Activated CD4-positive, alpha-beta T cell treated with anti-CD3 and anti-CD28 coated beads for 1 hour (primary cell): ENCODE results near the gene ASAP3.

ENCODE experiments used
- DNase-seq: peaks from one replicate; pipeline ENCODE4 v3.0.0-alpha.2; 2020

The ASAP3 gene

DNA sequence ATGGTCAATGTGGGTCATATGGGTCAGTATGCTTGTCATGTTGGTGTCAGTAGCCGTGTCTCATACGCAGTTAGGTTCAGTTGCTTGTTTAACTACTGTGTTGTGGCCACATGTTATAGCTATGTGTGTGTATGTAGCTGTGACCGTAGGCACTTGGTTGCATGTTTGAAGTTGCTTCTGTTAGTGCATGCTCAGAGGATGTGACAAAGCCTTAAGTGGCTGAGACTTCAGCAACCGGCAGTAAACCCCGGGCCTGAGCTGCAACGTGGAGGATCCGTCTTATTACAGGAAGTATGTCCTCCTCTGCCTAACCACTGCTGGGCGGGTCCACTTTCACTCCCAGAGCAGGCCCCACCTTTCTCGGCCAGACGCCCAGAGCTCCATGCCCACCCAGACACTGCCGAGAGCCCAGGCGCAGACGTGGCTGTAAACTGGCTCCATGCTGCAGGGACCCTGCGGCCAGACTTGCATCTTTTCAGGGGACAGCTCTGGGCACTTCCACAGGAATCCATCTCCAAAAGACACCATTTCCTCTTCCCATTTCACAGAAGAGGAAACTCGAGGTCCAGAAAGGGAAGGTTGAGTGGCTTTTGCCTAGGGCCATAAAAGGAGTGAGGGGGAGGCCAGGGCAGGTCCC lies 61.6 kb downstream of the ASAP3 start:
- peak; percentile 29 for DNase-seq

DNA sequence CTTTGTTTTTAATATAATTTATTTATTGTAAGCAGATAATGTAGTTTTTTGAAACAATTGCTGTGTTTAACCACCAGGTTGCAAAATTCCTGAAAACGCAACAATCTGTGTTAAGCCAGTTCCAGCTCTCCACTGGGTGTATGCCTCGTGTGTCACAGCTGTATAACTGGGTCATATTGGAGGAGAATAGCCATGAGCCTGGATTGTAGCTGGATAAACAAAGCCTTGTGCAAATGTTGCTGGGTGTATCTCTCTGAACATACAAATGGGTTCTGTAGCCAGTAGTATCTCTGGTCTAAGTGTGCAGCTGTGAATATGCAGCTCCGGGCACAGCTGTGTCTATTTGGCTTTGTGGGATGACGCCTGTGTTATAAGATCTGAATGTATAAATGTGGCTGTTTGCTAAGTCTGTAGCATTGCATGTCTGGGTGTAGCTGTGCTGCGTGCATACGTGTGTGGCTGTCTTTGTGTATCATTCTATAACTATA lies 62.2 kb downstream of the ASAP3 start:
- DNase-seq: no peak

DNA sequence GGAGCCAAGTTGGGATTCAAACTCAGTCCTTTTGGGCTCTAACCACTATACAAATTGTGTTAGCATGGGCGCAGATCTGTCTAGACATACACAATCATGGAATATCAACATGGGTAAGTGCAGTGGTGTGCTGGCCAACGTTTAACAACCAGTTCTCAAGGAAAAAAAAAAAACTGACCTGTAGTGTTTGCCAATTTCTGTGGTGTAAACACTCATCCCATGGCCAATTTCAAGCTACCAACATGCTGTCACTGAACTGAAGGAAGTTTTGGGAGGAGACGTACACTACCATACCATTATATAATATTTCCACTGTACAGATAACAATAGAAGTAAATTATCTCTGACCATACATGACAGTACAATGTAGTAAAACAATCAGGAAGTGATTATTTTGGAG lies 62.6 kb downstream of the ASAP3 start:
- DNase-seq: no peak

DNA sequence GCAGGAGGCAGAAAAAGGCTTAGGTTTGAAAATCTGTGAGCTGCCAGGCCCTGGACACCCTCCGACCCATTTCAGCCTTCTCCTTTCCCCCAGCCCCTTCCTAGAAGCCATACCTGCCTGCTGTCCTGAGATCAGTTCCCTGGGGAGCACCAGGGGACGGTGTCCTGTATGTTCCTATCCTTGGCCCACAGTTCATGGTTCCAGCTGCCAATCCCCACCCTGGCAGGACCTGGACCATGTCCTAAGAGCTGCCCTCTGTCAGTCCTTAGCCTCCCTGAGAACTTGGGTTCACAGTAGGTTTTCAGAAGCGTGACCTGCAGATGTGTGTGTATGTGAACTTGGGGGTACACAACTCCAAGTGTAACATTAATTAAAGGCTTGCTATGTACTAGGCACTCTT lies 63.2 kb downstream of the ASAP3 start:
- no peak for DNase-seq

GRCh38 chr1:23419180-23419579 lies 64.8 kb downstream of the ASAP3 start:
- no peak for DNase-seq

DNA sequence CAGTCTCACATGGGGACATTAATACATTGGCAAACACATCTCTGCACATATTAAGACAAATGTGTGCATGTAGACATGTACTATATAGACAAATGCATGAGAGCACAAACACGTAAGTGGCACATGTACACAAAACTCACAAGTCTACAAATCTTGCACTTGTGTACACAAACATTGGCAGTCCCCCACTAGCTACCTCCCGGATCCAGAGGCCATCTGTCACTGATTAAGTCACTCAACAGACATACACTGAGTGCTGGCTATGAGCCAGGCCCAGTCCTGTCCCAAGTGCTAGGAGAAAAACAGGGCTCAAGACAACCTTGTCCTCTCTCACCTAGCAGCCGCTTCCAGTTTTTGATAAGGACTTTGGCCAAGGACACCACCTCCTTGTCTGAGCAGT lies 66.4 kb downstream of the ASAP3 start:
- no peak for DNase-seq

- DNase-seq: no peak
Observed at GRCh38 chr1:23416964-23417363, 67.0 kb downstream of the ASAP3 start.

DNA sequence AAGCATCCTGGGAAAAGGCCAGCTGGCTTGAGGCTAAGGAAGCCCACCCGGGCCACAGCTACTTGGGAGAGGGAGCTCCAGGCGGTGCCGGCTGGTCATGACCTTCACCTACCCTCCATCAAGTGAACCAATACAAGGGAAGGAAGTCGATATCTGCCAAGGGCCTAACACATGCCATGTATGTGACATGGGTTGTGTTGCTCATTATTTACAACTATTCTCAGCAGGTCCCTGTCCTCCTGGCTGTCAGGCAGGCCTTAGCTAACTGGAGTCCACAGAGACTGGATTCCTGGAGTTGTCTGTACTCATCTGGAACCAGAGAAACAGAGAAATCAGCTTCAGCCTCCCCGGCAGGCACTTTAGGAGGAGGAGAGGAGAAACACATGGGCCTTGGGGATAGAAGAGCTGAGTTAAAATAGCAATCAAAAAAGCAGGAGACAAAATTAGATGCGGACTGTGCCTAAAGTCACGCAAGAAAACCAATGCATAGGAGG lies 75.1 kb downstream of the ASAP3 start:
- no peak for DNase-seq

DNA sequence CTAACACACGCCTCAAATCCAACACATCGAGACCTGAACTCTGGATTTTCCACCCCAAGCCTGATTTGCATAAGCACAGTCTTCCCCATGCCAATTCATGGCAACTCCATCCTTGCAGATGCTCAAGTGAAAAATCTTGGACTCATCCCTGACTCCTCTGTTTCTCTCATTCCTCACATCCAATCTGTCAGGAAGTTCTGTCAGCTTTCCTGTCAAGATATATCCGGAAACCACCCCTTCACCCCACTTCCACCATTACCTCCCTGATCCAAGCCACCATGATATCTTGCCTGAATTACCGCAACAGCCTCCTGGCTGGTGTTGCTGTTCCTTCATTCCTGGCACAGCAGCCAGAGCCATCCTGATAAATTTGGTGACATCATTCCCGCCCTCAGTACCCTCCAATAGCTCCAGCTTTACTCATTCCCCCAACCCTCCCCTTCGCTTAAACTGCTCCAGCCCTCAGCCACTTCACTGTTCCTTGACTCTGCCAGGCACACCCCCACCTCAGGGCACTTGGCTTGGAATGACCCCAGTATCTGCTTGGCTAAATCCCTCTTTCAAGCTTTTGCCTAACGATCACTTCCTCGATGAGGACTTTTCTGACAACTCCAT lies 76.9 kb downstream of the ASAP3 start:
- DNase-seq: no peak

DNA sequence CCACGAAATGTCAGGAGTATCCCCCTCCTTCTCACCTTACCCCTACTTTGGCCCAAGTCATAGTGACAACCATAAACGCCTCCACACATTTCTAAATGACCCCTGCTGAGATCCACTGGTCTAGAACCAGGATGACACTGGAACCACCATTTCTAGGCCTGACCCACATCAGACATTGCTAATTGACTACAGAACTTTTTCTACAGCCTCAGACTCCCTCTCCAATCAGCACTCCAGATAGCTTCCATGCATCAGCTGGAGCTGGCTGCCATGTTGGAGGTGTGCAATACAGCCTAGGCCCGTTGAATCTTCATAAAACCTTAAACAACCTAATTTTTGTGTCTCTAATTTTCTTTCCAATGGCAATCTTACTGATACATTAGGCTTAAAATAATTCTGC lies 78.0 kb downstream of the ASAP3 start:
- DNase-seq: no peak

DNA sequence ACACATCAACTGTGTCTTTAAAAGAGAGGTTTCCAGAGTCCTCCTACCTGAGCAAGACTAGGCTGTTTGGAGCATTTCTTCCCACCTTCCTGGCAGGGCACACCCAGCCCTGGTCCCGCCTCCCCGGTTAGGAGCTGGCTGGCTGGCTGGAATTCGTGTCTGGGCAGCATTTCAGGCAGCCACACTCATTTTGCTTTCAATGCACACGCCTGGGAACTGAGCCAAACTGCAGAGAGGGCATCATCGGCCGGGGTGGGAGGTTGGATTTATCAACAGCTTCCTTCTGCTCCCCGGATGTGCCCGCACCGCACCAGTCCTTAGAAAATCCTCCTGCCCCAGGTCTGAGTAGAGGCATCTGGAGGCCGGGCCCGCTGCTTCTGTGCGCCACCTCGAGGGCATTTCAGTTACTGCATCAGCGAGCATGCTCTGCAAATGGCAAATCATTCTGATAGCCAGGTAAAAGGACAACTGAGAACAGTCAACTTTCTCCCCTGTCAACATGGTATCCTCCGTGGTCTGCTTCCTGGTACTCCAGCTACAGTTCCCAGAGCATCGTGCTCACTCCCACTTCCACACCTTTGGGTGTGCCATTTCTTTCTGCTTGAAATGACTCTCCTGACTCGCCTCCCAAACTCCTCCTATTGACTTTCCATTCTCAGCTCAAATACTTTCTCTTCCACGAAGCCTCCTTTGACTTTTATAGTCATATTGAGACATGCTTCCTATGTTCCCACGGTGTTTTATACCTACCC lies 80.1 kb downstream of the ASAP3 start:
- peak; percentile 70 for DNase-seq

- DNase-seq: no peak
Observed at GRCh38 chr1:23403355-23403734, 80.6 kb downstream of the ASAP3 start.

DNA sequence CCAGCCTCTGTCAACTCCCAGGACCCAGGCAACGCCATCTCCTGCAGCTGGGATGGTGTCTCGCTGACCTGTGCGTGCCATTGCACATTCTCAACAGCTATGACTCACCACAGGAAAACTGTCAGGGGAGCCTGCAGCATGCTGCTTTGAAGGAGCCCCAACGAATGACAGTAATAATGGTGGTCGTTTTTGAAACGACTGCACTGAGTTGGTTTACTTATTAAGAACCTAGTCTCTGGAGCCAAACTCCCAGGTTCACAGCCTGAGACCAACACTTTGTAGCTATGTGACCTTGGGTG lies 81.0 kb downstream of the ASAP3 start:
- no peak for DNase-seq

GRCh38 chr1:23402286-23403037 lies 81.5 kb downstream of the ASAP3 start:
- no peak for DNase-seq

GRCh38 chr1:23401313-23401712 lies 82.7 kb downstream of the ASAP3 start:
- DNase-seq: no peak

GRCh38 chr1:23400324-23401114 lies 83.5 kb downstream of the ASAP3 start:
- no peak for DNase-seq

DNA sequence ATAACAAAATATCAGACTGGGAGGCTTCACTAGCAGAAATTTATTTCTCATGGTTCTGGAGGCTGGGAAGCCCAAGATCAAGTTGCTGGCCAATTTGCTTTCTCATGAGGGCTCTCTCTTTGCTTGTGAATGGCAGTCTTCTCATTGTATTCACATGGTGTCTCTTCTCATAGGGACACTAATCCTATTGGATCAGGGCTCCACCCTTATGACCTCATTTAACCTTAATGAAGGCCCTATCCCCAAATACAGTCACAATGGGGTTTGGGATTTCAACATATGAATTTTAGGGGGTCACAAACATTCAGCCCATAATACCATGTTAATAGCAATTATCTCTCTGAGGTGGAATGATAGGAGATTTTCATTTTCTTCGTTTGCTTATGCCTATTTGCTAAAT lies 84.8 kb downstream of the ASAP3 start:
- DNase-seq: no peak

DNA sequence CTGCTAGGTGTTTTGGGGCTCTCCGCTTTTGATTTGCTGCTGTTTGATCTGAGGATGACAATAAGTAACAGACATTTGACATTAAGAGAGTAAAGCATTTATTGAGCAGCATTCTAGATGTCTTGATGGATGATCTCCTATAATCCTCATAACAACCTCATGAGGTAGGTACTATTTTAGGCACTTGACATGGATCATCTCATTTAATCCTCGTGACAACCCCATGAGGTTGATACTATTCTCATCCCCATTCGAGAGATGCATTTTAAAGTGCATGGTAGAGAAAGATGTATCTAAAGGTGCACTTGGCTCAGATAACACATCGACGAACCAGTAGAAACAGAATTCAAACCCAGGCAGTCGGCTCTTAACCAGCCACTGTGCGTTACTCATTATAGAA lies 86.1 kb downstream of the ASAP3 start:
- DNase-seq: no peak

DNA sequence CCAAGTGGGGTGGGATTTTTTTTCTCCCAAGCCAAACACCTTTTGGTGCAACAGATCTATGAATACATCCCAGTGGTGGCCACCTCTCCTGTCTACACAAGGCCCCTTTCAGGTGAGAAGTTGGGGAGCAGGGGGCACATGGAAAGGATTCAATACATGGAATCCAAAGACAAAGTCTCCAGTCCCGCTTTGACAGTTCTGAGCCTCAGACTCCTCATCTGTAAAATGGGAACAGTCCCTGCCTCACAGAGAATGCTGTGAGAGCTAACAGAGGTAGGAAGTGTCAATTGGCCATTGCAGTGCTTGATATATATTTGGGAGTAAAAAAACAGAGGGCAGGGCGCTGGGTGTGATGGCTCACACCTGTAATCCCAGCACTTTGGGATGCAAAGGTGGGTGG lies 87.6 kb downstream of the ASAP3 start:
- no peak for DNase-seq

DNA sequence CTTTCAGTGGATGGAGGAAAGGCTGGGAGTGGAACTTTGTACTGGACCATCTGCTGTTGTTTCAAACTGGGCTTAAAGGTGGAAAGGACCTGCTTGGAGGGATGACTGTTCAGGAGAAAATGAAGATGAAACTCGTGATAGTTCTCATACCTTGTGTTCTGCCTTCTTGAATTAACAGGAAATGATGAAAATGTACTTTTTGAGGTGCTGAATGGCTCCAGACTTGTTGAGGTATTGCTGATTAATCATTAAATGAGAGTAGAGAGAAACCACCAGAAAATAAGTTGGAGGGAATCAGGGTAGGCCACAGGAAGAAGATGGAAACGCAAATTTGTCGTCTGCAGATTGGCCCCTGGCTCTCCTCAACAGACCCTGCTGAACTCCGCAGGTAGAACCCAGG lies 88.1 kb downstream of the ASAP3 start:
- DNase-seq: no peak

DNA sequence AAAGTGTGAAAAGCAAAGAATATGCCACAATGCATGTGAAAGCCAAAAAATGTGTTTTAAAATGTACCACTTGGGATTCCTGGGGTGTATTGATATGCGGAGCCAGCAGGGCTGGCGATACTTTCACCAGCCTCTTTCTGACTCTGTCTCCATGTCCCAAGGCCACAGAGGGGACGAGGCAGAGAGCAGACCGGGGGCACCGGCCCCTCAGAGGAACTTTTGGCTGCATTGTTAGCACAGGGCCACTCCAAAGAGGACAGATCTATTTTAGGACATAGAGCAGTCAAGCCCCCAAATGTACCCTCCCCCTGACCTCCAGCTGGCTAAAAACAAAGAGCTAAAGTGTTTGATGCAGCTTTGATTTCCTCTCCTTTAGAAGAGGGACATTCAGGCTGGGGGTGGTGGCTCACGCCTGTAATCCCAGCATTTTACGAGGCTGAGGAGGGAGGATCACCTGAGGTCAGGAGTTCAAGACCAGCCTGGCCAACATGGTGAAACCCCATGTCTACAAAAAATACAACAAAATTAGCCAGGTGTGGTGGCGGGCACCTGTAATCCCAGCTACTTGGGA lies 88.7 kb downstream of the ASAP3 start:
- DNase-seq: no peak

GRCh38 chr1:23394684-23395083 lies 89.3 kb downstream of the ASAP3 start:
- no peak for DNase-seq
